ENCODE measurements around the gene WRAP73.
"Not testable (repeated sequence)": the region's sequence is repeated elsewhere in the genome, so short reads cannot be mapped to it uniquely, and the experiment has no call there.

Gene WRAP73

DNA sequence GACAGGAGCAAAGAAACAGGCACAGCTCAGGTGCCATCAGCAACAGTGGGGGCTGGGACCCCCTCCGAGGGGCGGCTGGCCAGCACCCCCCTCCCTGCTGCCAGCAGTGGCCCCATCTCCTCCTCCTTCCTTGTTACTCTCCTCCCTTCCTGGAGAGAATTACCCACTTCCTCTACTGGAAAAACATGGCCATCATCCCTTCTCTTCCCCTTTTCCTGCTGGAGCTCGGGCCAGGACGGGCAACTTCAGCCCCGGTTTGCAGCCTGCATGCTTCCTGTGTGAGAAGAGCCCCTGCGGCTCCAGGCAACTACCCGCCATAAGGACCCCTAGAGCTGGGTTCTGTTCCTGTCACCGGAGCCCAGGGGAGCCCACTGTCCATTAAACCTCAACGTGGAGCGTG is 56.2 kb downstream of the WRAP73 start:
- no peak for DNase-seq

DNA sequence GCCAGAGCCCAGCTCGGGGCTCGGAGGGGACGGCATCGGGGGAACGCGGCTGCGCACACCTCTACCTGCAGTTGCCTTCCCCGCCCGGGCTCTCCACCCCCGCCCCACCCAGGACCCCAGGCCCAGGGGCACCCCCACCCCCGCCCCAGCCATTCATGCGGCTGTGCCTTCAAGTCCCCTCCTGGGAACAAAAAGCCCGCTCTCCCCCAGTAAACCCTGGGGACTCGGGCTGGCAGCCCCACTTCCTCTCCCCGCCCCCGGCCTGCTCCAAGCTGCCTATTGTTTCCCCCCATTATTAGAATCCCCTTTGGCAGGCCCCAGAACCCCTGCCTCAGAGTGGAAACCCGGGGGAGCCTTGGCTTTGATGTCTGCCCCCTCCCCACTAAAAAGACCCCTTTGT is 56.6 kb downstream of the WRAP73 start:
- DNase-seq = no peak

DNA sequence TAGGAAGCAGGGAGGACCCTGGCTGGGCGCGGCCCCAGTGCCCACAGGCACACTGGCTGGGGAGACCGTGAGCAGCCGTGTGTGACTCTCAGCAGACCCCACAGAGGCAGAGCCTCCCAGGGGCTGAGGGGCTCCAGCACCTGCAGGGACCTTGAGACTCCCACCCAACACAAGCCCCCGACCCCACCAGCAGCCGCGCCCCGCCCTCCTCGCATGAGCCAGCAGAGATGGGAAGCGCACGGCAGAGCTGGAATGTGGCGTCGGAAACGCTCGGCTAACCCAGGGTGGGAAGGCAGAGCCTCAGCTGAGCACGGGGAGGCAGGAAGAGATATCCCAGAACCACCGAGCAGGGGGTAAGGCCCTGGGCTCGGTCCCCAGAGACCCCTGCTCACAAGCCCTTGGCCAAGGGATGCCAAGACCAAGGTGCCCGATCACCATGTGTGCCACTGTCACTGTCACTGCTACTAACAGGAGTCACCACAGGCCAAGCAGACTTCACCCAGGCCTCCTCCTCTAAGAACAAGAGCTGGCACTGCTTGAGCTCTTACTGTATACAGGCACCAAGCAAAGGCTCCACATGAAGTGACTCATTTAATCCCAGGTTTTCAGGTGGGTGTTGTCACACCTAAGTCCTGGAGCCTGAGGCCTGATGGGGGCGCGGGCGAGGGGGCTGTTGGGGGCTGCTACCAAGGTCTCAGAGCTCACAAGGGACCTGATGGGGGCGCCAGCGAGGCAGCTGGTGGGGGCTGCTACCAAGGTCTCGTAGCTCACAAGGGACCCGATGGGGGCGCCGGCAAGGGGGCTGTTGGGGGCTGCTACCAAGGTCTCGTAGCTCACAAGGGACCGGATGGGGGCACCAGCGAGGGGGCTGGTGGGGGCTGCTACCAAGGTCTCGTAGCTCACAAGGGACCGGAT is 58.7 kb downstream of the WRAP73 start:
- DNase-seq = no peak

DNA sequence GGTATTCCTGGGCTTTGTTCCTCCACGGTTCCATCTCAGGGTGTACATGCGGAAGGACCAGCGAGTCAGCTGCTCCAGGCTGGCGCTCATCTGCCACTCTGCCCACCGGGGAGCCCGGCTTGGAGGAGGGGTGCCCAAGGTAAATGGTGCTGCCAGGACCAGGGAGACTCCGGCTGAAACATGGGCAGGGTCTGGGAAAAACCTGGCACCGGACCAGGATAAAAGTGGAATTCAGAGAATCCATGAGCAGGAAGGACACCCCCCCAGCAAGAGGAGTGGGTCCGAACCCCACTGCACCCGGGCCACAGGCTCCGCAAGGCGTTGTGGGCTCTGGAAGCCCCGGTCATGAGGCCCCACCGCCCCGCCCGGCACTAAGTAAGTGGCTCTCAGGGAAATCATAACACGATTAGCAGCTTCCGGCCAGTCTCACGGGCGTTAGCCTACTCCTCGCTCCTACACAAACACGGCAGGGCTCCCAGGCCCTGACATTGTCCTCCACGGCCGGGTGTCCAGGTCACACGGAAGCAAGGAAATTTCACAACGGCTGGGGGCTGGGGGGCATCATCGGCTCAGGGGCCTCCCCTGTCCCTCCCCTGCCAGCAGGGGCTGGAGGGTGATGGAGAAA is 59.7 kb downstream of the WRAP73 start:
- DNase-seq = no peak

DNA sequence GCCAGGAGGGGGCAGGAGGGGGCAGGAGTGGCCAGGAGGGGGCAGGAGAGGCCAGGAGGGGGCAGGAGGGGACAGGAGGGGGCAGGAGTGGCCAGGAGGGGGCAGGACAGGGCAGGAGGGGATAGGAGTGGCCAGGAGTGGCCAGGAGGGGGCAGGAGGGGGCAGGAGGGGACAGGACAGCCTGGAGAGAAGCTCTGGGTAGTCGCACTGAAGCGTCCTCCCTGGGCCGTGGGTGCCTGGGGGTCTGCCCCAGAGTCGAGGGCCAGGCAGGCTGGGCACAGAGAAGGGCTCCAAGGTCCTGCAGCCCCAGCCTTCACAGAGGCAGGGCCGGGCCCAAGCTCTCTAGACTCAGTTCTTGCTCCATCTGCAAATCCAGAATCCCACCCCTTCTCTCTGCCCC is 61.5 kb downstream of the WRAP73 start:
- no peak for DNase-seq

DNA sequence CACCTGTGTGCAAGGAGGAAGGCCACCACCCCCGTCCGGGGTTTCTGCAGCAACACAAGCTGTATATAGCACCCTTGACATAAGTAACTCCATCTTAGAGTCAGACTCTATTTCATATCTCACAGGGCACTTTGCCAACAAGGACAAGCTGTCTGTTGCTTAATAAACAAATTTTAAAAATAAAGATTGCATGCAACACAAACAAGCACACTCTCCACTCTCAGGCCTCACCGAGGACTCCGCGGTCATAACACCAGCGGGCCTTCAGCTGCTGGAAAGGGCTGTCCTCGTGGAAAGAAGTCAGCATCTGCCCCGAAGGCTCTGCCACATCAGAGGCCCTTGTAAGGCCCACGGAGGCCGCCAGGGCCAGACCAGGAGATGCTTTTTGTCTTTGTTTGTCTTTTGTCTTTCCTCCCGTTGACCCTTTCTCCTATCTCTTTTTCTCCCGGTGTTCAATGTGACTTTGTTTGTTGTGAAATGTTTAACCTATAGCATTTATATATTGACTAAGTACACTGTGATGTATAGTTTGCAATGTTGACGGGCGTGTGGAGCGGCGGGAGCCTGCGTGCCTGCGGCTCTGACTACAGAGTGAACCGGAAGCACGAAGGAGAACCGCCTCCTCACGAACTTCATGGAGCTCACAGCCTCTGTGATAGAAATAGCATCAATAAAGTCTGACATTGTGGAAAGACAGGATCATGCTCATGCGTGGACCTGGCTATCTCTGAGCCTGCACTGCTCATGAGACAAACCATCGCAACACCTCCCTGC is 62.7 kb downstream of the WRAP73 start:
- DNase-seq = no peak

DNA sequence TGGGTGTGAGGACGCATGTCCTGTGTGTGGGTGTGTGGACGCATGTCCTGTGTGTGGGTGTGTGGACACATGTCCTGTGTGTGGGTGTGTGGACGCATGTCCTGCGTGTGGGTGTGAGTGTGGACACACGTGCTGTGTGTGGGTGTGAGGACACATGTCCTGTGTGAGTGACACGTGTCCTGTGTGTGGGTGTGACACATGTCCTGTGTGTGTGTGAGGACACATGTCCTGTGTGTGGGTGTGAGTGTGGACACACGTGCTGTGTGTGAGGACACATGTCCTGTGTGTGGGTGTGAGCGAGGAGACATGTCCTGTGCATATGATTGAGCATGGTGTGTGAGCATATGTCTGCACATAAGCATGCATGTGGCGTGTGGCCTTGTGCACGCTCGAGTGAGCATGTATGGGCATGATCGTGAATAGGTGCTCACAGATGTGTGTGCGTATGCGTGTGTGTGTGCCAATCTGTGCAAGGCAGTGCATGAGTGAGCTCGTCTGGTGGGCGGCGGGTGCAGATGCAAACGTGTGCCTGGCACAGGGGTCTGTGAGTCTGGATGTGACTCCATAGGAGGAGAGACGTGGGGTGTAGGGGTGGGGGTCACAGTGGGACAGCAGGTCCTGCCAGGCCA is 63.8 kb downstream of the WRAP73 start:
- DNase-seq = no peak

DNA sequence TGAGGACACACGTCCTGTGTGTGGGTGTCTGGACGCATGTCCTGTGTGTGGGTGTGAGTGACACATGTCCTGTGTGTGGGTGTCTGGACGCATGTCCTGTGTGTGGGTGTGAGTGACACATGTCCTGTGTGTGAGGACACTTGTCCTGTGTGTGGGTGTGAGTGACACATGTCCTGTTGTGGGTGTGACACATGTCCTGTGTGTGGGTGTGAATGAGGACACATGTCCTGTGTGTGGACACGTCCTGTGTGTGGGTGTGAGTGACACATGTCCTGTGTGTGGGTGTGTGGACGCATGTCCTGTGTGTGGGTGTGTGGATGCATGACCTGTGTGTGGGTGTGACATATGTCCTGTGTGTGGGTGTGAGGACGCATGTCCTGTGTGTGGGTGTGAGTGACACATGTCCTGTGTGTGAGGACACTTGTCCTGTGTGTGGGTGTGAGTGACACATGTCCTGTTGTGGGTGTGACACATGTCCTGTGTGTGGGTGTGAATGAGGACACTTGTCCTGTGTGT is 64.5 kb downstream of the WRAP73 start:
- not testable (repeated sequence) for DNase-seq

DNA sequence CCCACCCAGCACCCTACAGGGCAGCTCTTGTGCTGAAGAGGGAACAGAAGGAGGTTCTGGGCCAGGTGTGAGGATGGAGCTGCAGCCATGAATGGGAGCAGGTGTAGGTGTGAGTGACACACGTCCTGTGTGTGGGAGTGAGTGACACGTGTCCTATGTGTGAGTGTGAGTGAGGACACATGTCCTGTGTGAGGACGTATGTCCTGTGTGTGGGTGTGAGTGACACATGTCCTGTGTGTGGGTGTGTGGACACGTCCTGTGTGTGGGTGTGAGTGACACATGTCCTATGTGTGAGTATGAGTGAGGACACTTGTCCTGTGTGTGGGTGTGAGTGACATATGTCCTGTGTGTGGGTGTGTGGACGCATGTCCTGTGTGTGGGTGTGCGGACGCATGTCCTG is 65.0 kb downstream of the WRAP73 start:
- DNase-seq = no peak

DNA sequence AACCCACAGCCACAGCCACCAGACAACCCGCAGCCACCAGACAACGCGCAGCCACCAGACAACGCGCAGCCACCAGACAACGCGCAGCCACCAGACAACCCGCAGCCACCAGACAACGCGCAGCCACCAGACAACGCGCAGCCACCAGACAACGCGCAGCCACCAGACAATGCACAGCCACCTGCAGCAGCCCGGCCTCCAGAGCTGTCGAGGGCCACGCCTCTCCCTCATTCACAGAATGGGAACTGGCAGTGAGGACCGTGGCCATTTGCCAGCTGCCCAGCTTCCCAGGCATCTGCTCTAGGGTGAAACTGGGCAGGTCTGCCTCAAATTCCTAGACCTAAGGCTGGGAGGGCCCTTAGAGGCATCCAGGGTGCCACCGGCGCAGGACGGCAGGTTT is 66.2 kb downstream of the WRAP73 start:
- DNase-seq = not testable (repeated sequence)

DNA sequence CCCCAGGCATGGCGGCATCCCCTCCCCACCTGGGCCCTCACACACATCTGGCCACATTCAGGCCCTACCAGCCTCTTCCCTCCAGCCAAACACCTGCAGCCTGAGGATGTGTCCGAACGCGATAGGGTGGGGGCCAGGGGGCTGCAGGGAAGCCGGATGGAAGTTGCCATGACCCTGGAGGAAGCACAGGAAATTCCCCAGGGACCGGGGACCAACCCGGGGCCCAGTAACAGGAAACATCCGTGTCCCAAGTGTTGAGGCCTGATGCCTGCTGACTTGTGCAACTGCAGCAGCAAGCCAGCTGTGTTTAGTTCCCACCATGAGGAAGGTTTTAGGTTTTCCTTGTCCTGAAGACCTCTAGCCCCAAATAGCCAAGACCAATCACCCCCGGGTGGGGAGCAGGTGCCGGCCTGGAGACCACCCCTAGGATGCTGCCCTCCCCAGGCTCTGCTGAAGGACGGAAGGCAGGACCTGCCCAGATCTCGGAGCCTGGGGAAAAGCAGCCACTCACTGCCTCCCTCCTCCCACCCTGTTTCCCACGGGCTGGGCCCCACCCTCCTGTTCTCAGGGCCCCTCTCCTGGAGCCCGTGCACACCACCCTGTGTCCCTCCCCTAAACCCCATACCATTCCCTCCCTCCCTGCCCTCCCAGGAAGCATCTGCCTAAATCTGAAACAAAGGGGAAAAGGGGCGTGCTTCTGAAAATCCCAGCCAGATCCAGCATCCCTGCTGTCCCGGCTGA is 68.4 kb downstream of the WRAP73 start:
- DNase-seq = no peak

Measured in stimulated activated CD8-positive, alpha-beta memory T cell treated with anti-CD3 and anti-CD28 coated beads, Interleukin-4, amount 100 ng/mL, for 48 hours (primary cell).